Measurements from ENCODE around the gene ERAL1.

DNA sequence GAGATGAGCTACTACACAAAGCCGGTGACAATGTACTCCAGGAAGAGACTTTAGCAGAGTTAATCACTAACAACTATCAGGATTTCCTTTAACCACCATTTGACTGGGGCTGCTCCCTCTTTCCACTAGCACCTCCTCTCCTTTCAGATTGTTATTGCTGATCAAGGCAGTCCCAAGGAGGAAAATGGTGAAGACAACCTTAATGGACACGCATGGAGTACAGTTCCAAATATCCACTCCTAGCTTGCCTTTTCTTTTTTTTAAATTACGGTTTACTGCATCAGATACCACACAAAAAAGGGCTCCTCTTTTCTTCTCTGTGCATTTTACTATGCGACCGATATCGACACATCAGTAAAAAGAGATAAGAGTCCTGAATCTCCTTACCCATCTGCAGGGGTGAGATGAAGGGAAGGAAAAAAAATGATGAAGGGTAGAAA lies 43.1 kb upstream of the ERAL1 start:
- no peak for TF ChIP-seq GABPA (IDR thresholded peaks at IDR 0.05; ENCODE audit: low read depth)
- TF ChIP-seq, protein P1, sequence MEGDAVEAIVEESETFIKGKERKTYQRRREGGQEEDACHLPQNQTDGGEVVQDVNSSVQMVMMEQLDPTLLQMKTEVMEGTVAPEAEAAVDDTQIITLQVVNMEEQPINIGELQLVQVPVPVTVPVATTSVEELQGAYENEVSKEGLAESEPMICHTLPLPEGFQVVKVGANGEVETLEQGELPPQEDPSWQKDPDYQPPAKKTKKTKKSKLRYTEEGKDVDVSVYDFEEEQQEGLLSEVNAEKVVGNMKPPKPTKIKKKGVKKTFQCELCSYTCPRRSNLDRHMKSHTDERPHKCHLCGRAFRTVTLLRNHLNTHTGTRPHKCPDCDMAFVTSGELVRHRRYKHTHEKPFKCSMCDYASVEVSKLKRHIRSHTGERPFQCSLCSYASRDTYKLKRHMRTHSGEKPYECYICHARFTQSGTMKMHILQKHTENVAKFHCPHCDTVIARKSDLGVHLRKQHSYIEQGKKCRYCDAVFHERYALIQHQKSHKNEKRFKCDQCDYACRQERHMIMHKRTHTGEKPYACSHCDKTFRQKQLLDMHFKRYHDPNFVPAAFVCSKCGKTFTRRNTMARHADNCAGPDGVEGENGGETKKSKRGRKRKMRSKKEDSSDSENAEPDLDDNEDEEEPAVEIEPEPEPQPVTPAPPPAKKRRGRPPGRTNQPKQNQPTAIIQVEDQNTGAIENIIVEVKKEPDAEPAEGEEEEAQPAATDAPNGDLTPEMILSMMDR (IDR thresholded peaks at IDR 0.05; ENCODE audit: insufficient read depth, low read length), result no peak
- TF ChIP-seq POLR2AphosphoS5 (IDR thresholded peaks at IDR 0.05; ENCODE audit: low read depth), result no peak
- TF ChIP-seq, protein P2, sequence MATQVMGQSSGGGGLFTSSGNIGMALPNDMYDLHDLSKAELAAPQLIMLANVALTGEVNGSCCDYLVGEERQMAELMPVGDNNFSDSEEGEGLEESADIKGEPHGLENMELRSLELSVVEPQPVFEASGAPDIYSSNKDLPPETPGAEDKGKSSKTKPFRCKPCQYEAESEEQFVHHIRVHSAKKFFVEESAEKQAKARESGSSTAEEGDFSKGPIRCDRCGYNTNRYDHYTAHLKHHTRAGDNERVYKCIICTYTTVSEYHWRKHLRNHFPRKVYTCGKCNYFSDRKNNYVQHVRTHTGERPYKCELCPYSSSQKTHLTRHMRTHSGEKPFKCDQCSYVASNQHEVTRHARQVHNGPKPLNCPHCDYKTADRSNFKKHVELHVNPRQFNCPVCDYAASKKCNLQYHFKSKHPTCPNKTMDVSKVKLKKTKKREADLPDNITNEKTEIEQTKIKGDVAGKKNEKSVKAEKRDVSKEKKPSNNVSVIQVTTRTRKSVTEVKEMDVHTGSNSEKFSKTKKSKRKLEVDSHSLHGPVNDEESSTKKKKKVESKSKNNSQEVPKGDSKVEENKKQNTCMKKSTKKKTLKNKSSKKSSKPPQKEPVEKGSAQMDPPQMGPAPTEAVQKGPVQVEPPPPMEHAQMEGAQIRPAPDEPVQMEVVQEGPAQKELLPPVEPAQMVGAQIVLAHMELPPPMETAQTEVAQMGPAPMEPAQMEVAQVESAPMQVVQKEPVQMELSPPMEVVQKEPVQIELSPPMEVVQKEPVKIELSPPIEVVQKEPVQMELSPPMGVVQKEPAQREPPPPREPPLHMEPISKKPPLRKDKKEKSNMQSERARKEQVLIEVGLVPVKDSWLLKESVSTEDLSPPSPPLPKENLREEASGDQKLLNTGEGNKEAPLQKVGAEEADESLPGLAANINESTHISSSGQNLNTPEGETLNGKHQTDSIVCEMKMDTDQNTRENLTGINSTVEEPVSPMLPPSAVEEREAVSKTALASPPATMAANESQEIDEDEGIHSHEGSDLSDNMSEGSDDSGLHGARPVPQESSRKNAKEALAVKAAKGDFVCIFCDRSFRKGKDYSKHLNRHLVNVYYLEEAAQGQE (IDR thresholded peaks at IDR 0.05; ENCODE audit: insufficient replicate concordance, low read depth), result no peak
